A549 (cell line): ENCODE measurements around the gene ASPN.

Source experiments
- BHLHE40 ChIP-seq: IDR thresholded peaks from 2 replicates; pipeline ENCODE4 v1.6.1; 2012; ENCODE audit warnings: low read depth, low read length, inconsistent platforms
- CHD2 ChIP-seq: fragments of 150-350 bp; IDR thresholded peaks from 2 replicates; pipeline ENCODE4 v1.6.1; 2014; ENCODE audit warnings: low read length; ENCODE audit not compliant: partially characterized antibody
- EP300 ChIP-seq, 2 experiments: fragments of >200 bp; sonication (Bioruptor Twin); formaldehyde crosslinking; IDR thresholded peaks; 2 replicates in 1 of 2; 3 replicates in 1 of 2; pipeline ENCODE4 v1.6.1; 2016 to 2017
- NR3C1 ChIP-seq: fragments of >200 bp; sonication (Bioruptor Twin); formaldehyde crosslinking; IDR thresholded peaks from 3 replicates; pipeline ENCODE4 v1.6.1; 2017
- PHF8 ChIP-seq: fragments of 200-600 bp; sonication (generic); IDR thresholded peaks from 2 replicates; pipeline ENCODE4 v1.6.1; 2016; ENCODE audit warnings: low read depth, mild to moderate bottlenecking, antibody characterized with exemption, moderate library complexity, borderline replicate concordance
- POLR2A ChIP-seq: IDR thresholded peaks from 2 replicates; pipeline ENCODE4 v1.6.1; 2012; ENCODE audit warnings: mild to moderate bottlenecking, low read length
- RAD21 ChIP-seq, 2 experiments: fragments of >200 bp in 1 of 2; sonication (Bioruptor Twin) in 1 of 2; formaldehyde crosslinking in 1 of 2; IDR thresholded peaks in 1 of 2; conservative IDR thresholded peaks in 1 of 2; 2 replicates in 1 of 2; 3 replicates in 1 of 2; pipeline ENCODE4 v1.6.1; 2012 to 2018; ENCODE audit warnings: inconsistent platforms in 1 of 2
- RNF2 ChIP-seq: fragments of 200-600 bp; sonication (generic); IDR thresholded peaks from 2 replicates; pipeline ENCODE4 v1.6.1; 2016; ENCODE audit warnings: low read depth, mild to moderate bottlenecking, antibody characterized with exemption, moderate library complexity, borderline replicate concordance
- TFCP2L1 ChIP-seq: fragments of 250-450 bp; sonication (Bioruptor Pico); IDR thresholded peaks from 2 replicates; pipeline ENCODE4 v1.5.0; 2021; ENCODE audit warnings: mild to moderate bottlenecking
- TF ChIP-seq, protein P1 (sequence below): fragments of >200 bp; sonication (Bioruptor Twin); formaldehyde crosslinking; IDR thresholded peaks from 3 replicates; pipeline ENCODE4 v1.5.1; 2016
- TF ChIP-seq, protein P2 (sequence below): fragments of 250-450 bp; sonication (Bioruptor Pico); IDR thresholded peaks from 2 replicates; pipeline ENCODE4 v1.5.0; 2021; ENCODE audit warnings: mild to moderate bottlenecking, moderate library complexity, borderline replicate concordance
- TF ChIP-seq, protein P3 (sequence below): IDR thresholded peaks from 2 replicates; pipeline ENCODE4 v1.6.1; 2012; ENCODE audit warnings: low read depth, borderline replicate concordance
- TF ChIP-seq, protein P4 (sequence below): IDR thresholded peaks from 2 replicates; pipeline ENCODE4 v1.6.1; 2012
- TF ChIP-seq, protein P5 (sequence below): fragments of 200-600 bp; sonication (generic); IDR thresholded peaks from 2 replicates; pipeline ENCODE4 v1.6.1; 2016; ENCODE audit warnings: antibody characterized with exemption, mild to moderate bottlenecking, moderate library complexity

DNA sequence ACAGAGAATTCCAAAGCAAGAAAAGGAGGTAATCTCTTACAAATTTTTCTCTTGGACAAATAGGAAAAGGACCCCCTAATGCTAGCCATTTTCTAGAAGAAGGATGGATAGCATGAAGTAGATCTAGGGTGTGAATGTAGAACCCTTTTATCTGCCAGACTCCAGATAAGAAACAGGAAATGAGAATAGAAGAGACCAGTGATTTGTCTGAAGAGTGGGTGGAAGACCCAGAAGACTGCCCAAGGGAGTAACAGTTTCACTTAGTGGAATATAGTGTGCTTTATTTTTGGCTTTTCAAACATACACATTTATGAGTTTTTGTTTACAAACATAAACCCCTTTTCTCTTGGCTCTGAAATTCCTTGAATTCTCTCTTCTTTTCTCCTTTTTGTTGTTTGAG lies 28.4 kb upstream of the ASPN start:
- TF ChIP-seq, protein P1, sequence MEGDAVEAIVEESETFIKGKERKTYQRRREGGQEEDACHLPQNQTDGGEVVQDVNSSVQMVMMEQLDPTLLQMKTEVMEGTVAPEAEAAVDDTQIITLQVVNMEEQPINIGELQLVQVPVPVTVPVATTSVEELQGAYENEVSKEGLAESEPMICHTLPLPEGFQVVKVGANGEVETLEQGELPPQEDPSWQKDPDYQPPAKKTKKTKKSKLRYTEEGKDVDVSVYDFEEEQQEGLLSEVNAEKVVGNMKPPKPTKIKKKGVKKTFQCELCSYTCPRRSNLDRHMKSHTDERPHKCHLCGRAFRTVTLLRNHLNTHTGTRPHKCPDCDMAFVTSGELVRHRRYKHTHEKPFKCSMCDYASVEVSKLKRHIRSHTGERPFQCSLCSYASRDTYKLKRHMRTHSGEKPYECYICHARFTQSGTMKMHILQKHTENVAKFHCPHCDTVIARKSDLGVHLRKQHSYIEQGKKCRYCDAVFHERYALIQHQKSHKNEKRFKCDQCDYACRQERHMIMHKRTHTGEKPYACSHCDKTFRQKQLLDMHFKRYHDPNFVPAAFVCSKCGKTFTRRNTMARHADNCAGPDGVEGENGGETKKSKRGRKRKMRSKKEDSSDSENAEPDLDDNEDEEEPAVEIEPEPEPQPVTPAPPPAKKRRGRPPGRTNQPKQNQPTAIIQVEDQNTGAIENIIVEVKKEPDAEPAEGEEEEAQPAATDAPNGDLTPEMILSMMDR: no peak
- TF ChIP-seq RAD21 (conservative IDR thresholded peaks at IDR 0.05 in 1 of 2, IDR thresholded peaks at IDR 0.05 in 1 of 2) (no peak), BHLHE40 (no peak), POLR2A (no peak), PHF8 (no peak), EP300 (IDR thresholded peaks at IDR 0.05) (no peak), NR3C1 (no peak), CHD2 (no peak), RNF2 (no peak), TFCP2L1 (no peak)
- TF ChIP-seq, protein P2, sequence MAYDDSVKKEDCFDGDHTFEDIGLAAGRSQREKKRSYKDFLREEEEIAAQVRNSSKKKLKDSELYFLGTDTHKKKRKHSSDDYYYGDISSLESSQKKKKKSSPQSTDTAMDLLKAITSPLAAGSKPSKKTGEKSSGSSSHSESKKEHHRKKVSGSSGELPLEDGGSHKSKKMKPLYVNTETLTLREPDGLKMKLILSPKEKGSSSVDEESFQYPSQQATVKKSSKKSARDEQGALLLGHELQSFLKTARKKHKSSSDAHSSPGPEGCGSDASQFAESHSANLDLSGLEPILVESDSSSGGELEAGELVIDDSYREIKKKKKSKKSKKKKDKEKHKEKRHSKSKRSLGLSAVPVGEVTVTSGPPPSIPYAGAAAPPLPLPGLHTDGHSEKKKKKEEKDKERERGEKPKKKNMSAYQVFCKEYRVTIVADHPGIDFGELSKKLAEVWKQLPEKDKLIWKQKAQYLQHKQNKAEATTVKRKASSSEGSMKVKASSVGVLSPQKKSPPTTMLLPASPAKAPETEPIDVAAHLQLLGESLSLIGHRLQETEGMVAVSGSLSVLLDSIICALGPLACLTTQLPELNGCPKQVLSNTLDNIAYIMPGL: no peak
- TF ChIP-seq, protein P3, sequence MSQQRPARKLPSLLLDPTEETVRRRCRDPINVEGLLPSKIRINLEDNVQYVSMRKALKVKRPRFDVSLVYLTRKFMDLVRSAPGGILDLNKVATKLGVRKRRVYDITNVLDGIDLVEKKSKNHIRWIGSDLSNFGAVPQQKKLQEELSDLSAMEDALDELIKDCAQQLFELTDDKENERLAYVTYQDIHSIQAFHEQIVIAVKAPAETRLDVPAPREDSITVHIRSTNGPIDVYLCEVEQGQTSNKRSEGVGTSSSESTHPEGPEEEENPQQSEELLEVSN: no peak
- TF ChIP-seq, protein P4, sequence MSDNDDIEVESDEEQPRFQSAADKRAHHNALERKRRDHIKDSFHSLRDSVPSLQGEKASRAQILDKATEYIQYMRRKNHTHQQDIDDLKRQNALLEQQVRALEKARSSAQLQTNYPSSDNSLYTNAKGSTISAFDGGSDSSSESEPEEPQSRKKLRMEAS: no peak
- TF ChIP-seq, protein P5, sequence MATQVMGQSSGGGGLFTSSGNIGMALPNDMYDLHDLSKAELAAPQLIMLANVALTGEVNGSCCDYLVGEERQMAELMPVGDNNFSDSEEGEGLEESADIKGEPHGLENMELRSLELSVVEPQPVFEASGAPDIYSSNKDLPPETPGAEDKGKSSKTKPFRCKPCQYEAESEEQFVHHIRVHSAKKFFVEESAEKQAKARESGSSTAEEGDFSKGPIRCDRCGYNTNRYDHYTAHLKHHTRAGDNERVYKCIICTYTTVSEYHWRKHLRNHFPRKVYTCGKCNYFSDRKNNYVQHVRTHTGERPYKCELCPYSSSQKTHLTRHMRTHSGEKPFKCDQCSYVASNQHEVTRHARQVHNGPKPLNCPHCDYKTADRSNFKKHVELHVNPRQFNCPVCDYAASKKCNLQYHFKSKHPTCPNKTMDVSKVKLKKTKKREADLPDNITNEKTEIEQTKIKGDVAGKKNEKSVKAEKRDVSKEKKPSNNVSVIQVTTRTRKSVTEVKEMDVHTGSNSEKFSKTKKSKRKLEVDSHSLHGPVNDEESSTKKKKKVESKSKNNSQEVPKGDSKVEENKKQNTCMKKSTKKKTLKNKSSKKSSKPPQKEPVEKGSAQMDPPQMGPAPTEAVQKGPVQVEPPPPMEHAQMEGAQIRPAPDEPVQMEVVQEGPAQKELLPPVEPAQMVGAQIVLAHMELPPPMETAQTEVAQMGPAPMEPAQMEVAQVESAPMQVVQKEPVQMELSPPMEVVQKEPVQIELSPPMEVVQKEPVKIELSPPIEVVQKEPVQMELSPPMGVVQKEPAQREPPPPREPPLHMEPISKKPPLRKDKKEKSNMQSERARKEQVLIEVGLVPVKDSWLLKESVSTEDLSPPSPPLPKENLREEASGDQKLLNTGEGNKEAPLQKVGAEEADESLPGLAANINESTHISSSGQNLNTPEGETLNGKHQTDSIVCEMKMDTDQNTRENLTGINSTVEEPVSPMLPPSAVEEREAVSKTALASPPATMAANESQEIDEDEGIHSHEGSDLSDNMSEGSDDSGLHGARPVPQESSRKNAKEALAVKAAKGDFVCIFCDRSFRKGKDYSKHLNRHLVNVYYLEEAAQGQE: no peak
